Measurements from ENCODE around the gene RNF25. TPM values are rescaled to one million over a fixed set of nuclear protein-coding genes. Genes with fewer than 3 reads are reported as not detected.

RNF25 gene
- polyA plus RNA-seq, 1 experiment = 57.5 TPM

DNA sequence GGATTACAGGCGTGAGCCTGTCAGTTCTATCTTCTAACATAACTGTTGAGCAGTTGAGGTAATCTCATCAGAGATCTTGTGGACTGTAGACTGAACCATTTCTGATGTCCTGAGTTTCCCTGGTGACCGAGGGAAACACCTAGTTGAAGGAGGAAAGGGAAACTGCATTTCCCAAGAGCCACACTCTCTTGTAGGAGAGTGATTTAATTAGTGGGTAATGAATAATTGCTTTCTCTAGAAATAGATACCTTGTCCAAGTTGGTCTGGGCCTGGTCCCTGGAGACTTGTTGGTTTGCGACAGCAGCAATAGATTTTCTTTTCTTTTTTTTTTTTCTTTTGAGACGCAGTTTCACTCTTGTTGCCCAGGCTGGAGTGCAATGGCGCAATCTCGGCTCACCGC lies 46.3 kb upstream of the RNF25 start:
- ChIA-PET POLR2A (no interaction called here), CTCF (interaction anchor here (1.4 kb wide), 1 partner anchor 130 kb away, joined by 7 read pairs; no protein-coding TSS in a partner anchor)
- Histone ChIP-seq H3K27me3 (ENCODE audit: control insufficient read depth, insufficient read depth, low read length) (no peaks in the 10 kb centered on the region), H3K27ac (ENCODE audit: low read depth, low read length) (no peak overlapping the region), H3K9me3 (ENCODE audit: control insufficient read depth, insufficient read depth, low read length) (no peaks in the 10 kb centered on the region), H3K4me3 (ENCODE audit: low read depth, low read length) (no peak overlapping the region)
- no peak for DNase-seq (ENCODE audit: low read depth, low spot score)
- TF ChIP-seq, protein P1, sequence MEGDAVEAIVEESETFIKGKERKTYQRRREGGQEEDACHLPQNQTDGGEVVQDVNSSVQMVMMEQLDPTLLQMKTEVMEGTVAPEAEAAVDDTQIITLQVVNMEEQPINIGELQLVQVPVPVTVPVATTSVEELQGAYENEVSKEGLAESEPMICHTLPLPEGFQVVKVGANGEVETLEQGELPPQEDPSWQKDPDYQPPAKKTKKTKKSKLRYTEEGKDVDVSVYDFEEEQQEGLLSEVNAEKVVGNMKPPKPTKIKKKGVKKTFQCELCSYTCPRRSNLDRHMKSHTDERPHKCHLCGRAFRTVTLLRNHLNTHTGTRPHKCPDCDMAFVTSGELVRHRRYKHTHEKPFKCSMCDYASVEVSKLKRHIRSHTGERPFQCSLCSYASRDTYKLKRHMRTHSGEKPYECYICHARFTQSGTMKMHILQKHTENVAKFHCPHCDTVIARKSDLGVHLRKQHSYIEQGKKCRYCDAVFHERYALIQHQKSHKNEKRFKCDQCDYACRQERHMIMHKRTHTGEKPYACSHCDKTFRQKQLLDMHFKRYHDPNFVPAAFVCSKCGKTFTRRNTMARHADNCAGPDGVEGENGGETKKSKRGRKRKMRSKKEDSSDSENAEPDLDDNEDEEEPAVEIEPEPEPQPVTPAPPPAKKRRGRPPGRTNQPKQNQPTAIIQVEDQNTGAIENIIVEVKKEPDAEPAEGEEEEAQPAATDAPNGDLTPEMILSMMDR (IDR thresholded peaks at IDR 0.05; ENCODE audit: low read depth, low read length) = no peak

DNA sequence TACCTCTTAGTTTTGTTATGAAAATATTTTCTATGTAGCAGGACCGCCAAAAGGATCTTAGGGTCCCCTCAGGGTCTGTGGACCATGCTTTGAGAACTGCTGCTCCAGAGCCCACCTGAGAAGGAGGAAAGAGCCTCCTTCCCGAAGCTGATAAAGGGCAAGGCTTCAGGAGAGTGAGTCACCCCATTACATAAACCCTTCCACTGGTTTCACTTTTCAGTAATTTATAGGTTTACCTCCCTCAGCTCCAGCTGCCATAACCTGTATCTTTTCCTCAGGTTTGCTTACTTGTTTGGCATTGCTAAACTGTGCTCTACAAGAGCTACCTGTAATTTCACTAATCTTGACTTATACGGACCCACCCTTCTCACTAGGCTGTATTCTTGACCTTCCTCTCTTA lies 45.5 kb upstream of the RNF25 start:
- DNase-seq (ENCODE audit: low read depth, low spot score) = no peak
- H3K4me3 ChIP-seq (ENCODE audit: low read depth, low read length) = no peak overlapping the region
- H3K9me3 ChIP-seq (ENCODE audit: control insufficient read depth, insufficient read depth, low read length) = no peaks in the 10 kb centered on the region
- H3K27me3 ChIP-seq (ENCODE audit: control insufficient read depth, insufficient read depth, low read length) = no peaks in the 10 kb centered on the region
- TF ChIP-seq, protein P1 (IDR thresholded peaks at IDR 0.05; ENCODE audit: low read depth, low read length) = no peak
- ChIA-PET POLR2A (no interaction called here), CTCF (interaction anchor here (1.2 to 1.4 kb wide), 2 partner anchors 130 to 159 kb away, joined by 3 to 7 read pairs; no protein-coding TSS in a partner anchor)
- no peak overlapping the region for H3K27ac ChIP-seq (ENCODE audit: low read depth, low read length)

DNA sequence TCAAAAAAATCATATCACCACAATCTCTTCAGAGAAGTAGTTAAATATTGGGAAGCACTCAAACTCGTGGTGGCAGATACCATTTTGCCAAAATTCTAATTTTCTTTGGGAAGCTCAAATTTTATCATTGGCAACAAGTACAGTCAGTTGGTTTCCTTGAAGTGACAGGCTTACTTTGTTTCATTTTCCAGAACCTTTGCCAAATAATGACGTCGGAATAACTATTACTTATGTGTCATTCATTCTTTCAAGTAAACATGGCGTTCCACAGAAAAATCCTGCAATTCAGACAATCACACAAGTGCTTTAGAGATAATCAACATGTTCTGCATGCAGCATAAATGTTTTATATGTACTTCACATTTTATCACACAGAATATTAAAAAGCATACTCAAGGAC lies 44.3 kb upstream of the RNF25 start:
- Histone ChIP-seq H3K27me3 (ENCODE audit: control insufficient read depth, insufficient read depth, low read length) (no peaks in the 10 kb centered on the region), H3K27ac (ENCODE audit: low read depth, low read length) (no peak overlapping the region), H3K9me3 (ENCODE audit: control insufficient read depth, insufficient read depth, low read length) (0 out of 2 replicates have a peak, but pooled peaks cover under 1% of the 10 kb centered on the region), H3K4me3 (ENCODE audit: low read depth, low read length) (no peak overlapping the region)
- TF ChIP-seq, protein P1 (IDR thresholded peaks at IDR 0.05; ENCODE audit: low read depth, low read length) = no peak
- peak; percentile 10 for DNase-seq (ENCODE audit: low read depth, low spot score)
- ChIA-PET POLR2A (no interaction called here), CTCF (interaction anchor here (0.6 to 1.6 kb wide), 3 partner anchors 29 to 160 kb away, joined by 3 to 4 read pairs (median 3); no protein-coding TSS in a partner anchor)

DNA sequence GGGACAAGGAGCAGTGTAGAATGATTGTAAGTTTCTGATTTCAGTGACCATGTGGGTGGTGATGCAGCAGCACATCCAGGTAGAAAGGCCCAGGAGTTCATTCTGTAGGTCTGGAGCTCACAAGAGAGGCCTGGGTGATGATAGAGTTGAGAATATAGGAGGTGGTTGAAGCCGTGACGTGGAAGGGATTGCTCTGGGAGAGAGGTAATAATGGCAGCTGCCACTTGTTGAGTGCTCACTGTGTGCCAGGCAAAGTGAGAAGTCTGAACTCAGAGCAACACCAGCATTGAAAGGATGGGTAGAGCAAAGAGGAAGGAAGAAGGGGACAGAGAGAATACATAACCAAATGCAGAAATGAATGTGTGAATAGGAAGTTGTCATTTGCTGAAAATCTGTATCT lies 42.1 kb upstream of the RNF25 start:
- ChIA-PET POLR2A (no interaction called here), CTCF (interaction anchor here (0.8 kb wide), 1 partner anchor 281 kb away, joined by 5 read pairs; no protein-coding TSS in a partner anchor)
- TF ChIP-seq, protein P1 (IDR thresholded peaks at IDR 0.05; ENCODE audit: low read depth, low read length) = no peak
- no peaks in the 10 kb centered on the region for H3K27me3 ChIP-seq (ENCODE audit: control insufficient read depth, insufficient read depth, low read length)
- H3K9me3 ChIP-seq (ENCODE audit: control insufficient read depth, insufficient read depth, low read length) = 0 out of 2 replicates have a peak, but pooled peaks cover 2% of the 10 kb centered on the region
- no peak overlapping the region for H3K4me3 ChIP-seq (ENCODE audit: low read depth, low read length)
- no peak for DNase-seq (ENCODE audit: low read depth, low spot score)
- H3K27ac ChIP-seq (ENCODE audit: low read depth, low read length) = no peak overlapping the region

DNA sequence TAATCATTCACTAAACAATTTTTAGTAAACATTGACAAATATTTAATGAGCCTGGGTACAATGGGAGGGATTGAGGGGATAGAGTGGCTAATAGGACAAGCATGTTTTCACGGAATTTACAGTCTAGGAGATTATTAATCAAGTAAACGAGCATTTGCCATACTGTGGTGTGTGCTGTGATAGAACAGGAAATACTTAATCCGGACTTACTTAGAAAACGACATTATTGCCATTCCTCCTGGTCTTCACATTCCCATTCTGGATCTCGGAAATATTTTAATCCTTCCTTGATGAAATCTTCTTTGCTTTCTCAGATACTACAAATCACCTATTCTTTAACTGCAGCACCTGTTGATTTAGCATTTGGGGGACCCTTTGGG lies 39.7 kb upstream of the RNF25 start:
- DNase-seq (ENCODE audit: low read depth, low spot score) = no peak
- ChIA-PET POLR2A (interaction anchor here (1.6 to 1.9 kb wide), 2 partner anchors 20 to 52 kb away, joined by 6 to 7 read pairs; partner anchors contain the start of genes BCS1L and ZNF142), CTCF (interaction anchor here (1.0 to 3.0 kb wide), 7 partner anchors 12 to 137 kb away, joined by 4 to 44 read pairs (median 13); partner anchors contain the start of genes RNF25 and STK36)
- Histone ChIP-seq H3K27ac (ENCODE audit: low read depth, low read length) (no peak overlapping the region), H3K4me3 (ENCODE audit: low read depth, low read length) (peak overlapping the region; percentile 91), H3K9me3 (ENCODE audit: control insufficient read depth, insufficient read depth, low read length) (0 out of 2 replicates have a peak, but pooled peaks cover 2% of the 10 kb centered on the region), H3K27me3 (ENCODE audit: control insufficient read depth, insufficient read depth, low read length) (no peaks in the 10 kb centered on the region)
- TF ChIP-seq, protein P1 (IDR thresholded peaks at IDR 0.05; ENCODE audit: low read depth, low read length) = no peak
